IMR-90 (cell line): ENCODE data around the gene CLNS1A. TPM values are rescaled to one million over a fixed set of nuclear protein-coding genes. Genes with fewer than 3 reads are reported as not detected.
A peak's percentile ranks its signal among the peaks of the same experiment; 100 is the strongest.

ENCODE experiments used
- ATAC-seq: fragments of 200-7000 bp; cut with Tn5 transposase; 2 replicates; pipeline ENCODE4 v1.9.1; 2020; ENCODE audit warnings: low read depth, mild to moderate bottlenecking, moderate library complexity
- BruUV-seq: library from RNA; stranded (reverse); fragments of 400-500 nt; replicated peaks from 2 replicates; lab custom pipeline; 2021; lab: Mats Ljungman, UMichigan
- CTCF ChIA-PET: fragments of 300-600 bp; formaldehyde crosslinking; extraction: SDS; loops from one replicate; lab custom pipeline; 2021; ENCODE audit warnings: antibody characterized with exemption; lab: Yijun Ruan, JAX
- POLR2A ChIA-PET: fragments of 300-600 bp; sonication (Branson Sonifier 250); formaldehyde crosslinking; loops from one replicate; lab custom pipeline; 2022; ENCODE audit warnings: antibody characterized with exemption; ENCODE audit not compliant: unreplicated experiment; lab: Charles Lee
- DNase-seq: peaks from one replicate; pipeline ENCODE4 v3.0.0; 2013
- H2AFZ ChIP-seq: replicated peaks from 2 replicates; pipeline ENCODE3; 2013; ENCODE audit warnings: low read length, mild to moderate bottlenecking; ENCODE audit not compliant: poor library complexity
- H2AK5ac ChIP-seq: 2 replicates; pipeline ENCODE4 v1.6.1; 2013; ENCODE audit warnings: low read depth, low read length, inconsistent platforms
- H2AK9ac ChIP-seq: replicated peaks from 2 replicates; pipeline ENCODE3; 2013; ENCODE audit warnings: mild to moderate bottlenecking, low read depth, low read length, moderate library complexity; ENCODE audit not compliant: poor library complexity
- H2BK120ac ChIP-seq: 2 replicates; pipeline ENCODE4 v1.6.1; 2013; ENCODE audit warnings: low read depth, low read length, inconsistent platforms
- H2BK15ac ChIP-seq: 3 replicates; pipeline ENCODE4 v1.6.1; 2013; ENCODE audit warnings: low read depth, low read length, inconsistent platforms
- H2BK20ac ChIP-seq: 2 replicates; pipeline ENCODE4 v1.6.1; 2013; ENCODE audit warnings: low read depth, mild to moderate bottlenecking, inconsistent platforms, low read length, moderate library complexity
- H2BK5ac ChIP-seq: 2 replicates; pipeline ENCODE4 v1.6.1; 2013; ENCODE audit warnings: mild to moderate bottlenecking, low read depth, low read length, inconsistent platforms; ENCODE audit not compliant: poor library complexity, severe bottlenecking
- H3K14ac ChIP-seq: replicated peaks from 2 replicates; pipeline ENCODE4 v1.6.1; 2013; ENCODE audit warnings: low read depth, low read length, inconsistent platforms
- H3K18ac ChIP-seq: 2 replicates; pipeline ENCODE4 v1.6.1; 2013; ENCODE audit warnings: low read depth, low read length, control low read depth
- H3K23ac ChIP-seq: 2 replicates; pipeline ENCODE4 v1.6.1; 2013; ENCODE audit warnings: low read depth, low read length, inconsistent platforms
- H3K27ac ChIP-seq: 2 replicates; pipeline ENCODE4 v1.5.1; 2013; ENCODE audit warnings: mild to moderate bottlenecking, control low read depth, low read length; ENCODE audit not compliant: insufficient read depth
- H3K27me3 ChIP-seq: 2 replicates; pipeline ENCODE4 v1.6.1; 2013; ENCODE audit warnings: low read length; ENCODE audit not compliant: control insufficient read depth, insufficient read depth
- H3K36me3 ChIP-seq: 2 replicates; pipeline ENCODE4 v1.6.1; 2013; ENCODE audit warnings: low read length, mixed read lengths; ENCODE audit not compliant: control insufficient read depth, insufficient read depth
- H3K4ac ChIP-seq: 2 replicates; pipeline ENCODE4 v1.6.1; 2013; ENCODE audit warnings: low read depth, low read length, inconsistent platforms
- H3K4me1 ChIP-seq: 2 replicates; pipeline ENCODE4 v1.6.1; 2013; ENCODE audit warnings: low read length, mixed read lengths; ENCODE audit not compliant: control insufficient read depth, insufficient read depth
- H3K4me2 ChIP-seq: 2 replicates; pipeline ENCODE4 v1.6.1; 2013; ENCODE audit warnings: low read depth, mild to moderate bottlenecking, control low read depth, low read length, moderate library complexity
- H3K4me3 ChIP-seq: 2 replicates; pipeline ENCODE4 v1.5.1; 2013; ENCODE audit warnings: low read depth, mild to moderate bottlenecking, control low read depth, low read length, moderate library complexity; ENCODE audit not compliant: insufficient read depth
- H3K56ac ChIP-seq: 2 replicates; pipeline ENCODE4 v1.6.1; 2013; ENCODE audit warnings: low read length, inconsistent platforms; ENCODE audit not compliant: insufficient read depth; ENCODE audit errors: extremely low read depth
- H3K79me1 ChIP-seq, 2 experiments: 2 replicates each; pipeline ENCODE4 v1.6.1; 2013; ENCODE audit warnings: low read length in 2 of 2, inconsistent platforms in 1 of 2, low read depth in 1 of 2
- H3K9ac ChIP-seq: 2 replicates; pipeline ENCODE4 v1.6.1; 2013; ENCODE audit warnings: low read depth, low read length, control low read depth
- H3K9me1 ChIP-seq: 2 replicates; pipeline ENCODE4 v1.6.1; 2013; ENCODE audit warnings: low read length, inconsistent platforms; ENCODE audit not compliant: insufficient read depth
- H3K9me3 ChIP-seq: 2 replicates; pipeline ENCODE4 v1.6.1; 2013; ENCODE audit warnings: low read length; ENCODE audit not compliant: control insufficient read depth, insufficient read depth
- H4K20me1 ChIP-seq: 2 replicates; pipeline ENCODE4 v1.6.1; 2013; ENCODE audit warnings: low read length, inconsistent platforms; ENCODE audit not compliant: insufficient read depth
- H4K5ac ChIP-seq: 2 replicates; pipeline ENCODE4 v1.6.1; 2013; ENCODE audit warnings: mild to moderate bottlenecking, low read depth, low read length, control low read depth
- H4K8ac ChIP-seq, 2 experiments: 2 replicates each; pipeline ENCODE4 v1.6.1; 2013; ENCODE audit warnings: low read depth in 2 of 2, low read length in 2 of 2, control low read depth in 1 of 2, inconsistent platforms in 1 of 2
- H4K91ac ChIP-seq: 2 replicates; pipeline ENCODE4 v1.6.1; 2013; ENCODE audit warnings: low read depth, low read length, inconsistent platforms; ENCODE audit not compliant: insufficient read depth
- BHLHE40 ChIP-seq: fragments of 150-350 bp; IDR thresholded peaks from 2 replicates; pipeline ENCODE4 v1.6.1; 2016; ENCODE audit warnings: mild to moderate bottlenecking, low read depth, low read length
- RAD21 ChIP-seq: IDR thresholded peaks from 2 replicates; pipeline ENCODE4 v1.6.1; 2012; ENCODE audit warnings: low read length, improper control_type of control experiment
- SMC3 ChIP-seq: fragments of 150-350 bp; IDR thresholded peaks from 2 replicates; pipeline ENCODE4 v1.6.1; 2016; ENCODE audit warnings: low read depth, mild to moderate bottlenecking, antibody characterized with exemption, low read length, moderate library complexity
- WGBS, 2 experiments: methylation state at CpG; one replicate each; pipeline versions ENCODE4 v1.1.5 to v1.1.7; 2013; ENCODE audit warnings: missing lambda C conversion rate in 2 of 2; ENCODE audit not compliant: insufficient read length in 1 of 2; ENCODE audit errors: extremely low coverage in 2 of 2; 5-methylcytosine and 5-hydroxymethylcytosine counted together
- dilution Hi-C: fragments of 300-500 bp; cut with HindIII; formaldehyde crosslinking; loops from one replicate; pipeline ENCODE4 v1.14.3; 2018; ENCODE audit warnings: low sequenced_read_pairs; ENCODE audit not compliant: unreplicated experiment
- in situ Hi-C: fragments of 300-500 bp; cut with MboI; formaldehyde crosslinking; loops from 3 replicates; pipeline ENCODE4 v1.14.3; 2019; ENCODE audit warnings: low sequenced_read_pairs, inconsistent platforms, mixed read lengths
- intact Hi-C: fragments of 100-400 bp; cut with micrococcal nuclease; formaldehyde crosslinking; loops from 2 replicates; pipeline ENCODE4 v1.10.0; 2022
- polyA plus RNA-seq, 3 experiments: library from polyadenylated mRNA; depleted of rRNA; stranded (reverse); fragments of >200 nt; gene quantifications; 2 replicates each; pipeline ENCODE4 v1.2.3, GENCODE V29; 2012; ENCODE audit warnings: low replicate concordance in 1 of 3
- total RNA-seq: library from RNA; depleted of rRNA; stranded (reverse); fragments of >200 nt; gene quantifications from 2 replicates; pipeline ENCODE4 v1.2.3, GENCODE V29; 2012
- TF ChIP-seq, protein P1 (sequence below): conservative IDR thresholded peaks from 2 replicates; pipeline ENCODE4 v1.5.1; 2012; ENCODE audit warnings: mild to moderate bottlenecking, low read depth, low read length, improper control_type of control experiment

CLNS1A gene
- total and polyA plus RNA-seq, 2 of the 4 experiments (the other 2 are of a cell fraction): 66.7 to 97.0 TPM

DNA sequence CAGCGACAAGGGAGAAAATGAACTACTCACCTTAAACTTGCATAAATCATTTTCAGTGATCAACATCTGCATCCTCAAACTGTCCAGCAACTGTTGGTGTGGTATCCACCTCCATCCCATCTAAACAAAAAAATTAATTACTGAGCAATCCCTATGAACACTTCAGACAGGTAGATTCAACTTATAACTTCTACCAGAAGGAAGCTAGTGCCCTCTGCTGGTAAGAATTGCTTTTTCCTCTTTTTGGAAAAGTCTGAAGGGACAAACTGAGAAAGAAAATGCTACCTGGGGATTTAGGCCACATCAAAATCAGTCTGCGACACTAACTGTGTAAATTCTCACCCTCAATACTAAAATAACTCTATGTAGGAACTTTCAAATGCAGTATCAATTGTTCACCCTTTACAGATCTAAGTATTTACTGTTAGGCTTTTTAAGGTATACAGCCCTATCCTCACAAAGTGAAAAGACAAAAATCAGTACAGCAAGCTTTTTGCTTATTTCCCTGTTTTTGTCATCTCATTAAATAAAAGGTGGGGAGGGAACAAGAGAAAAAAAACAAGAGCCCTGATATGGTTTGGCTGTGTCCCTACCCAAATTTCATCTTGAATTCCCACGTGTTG, 17.9 kb downstream of the CLNS1A start:
- Histone ChIP-seq H2AK9ac (no peak overlapping the region), H3K79me1 (peaks cover 5 to 10% of the 10 kb centered on the region in 2 experiments; a peak in 2 of 4 replicates), H4K8ac (no peak overlapping the region), H2BK120ac (no peak overlapping the region), H3K4me1 (peaks cover 5% of the 10 kb centered on the region), H2AK5ac (no peak overlapping the region), H2BK20ac (no peak overlapping the region), H4K91ac (no peak overlapping the region), H3K4me2 (no peak overlapping the region), H3K56ac (no peak overlapping the region), H3K9ac (no peak overlapping the region), H3K4ac (no peak overlapping the region), H4K5ac (no peak overlapping the region), H3K27me3 (no peaks in the 10 kb centered on the region), H2BK5ac (no peak overlapping the region), H2BK15ac (no peak overlapping the region), H3K14ac (no peak overlapping the region), H4K20me1 (no peaks in the 10 kb centered on the region), H3K9me3 (no peaks in the 10 kb centered on the region), H3K4me3 (no peak overlapping the region), H3K27ac (no peak overlapping the region), H3K18ac (no peak overlapping the region), H3K9me1 (peaks cover 3% of the 10 kb centered on the region; the same call in 1 of the 2 replicates), H3K36me3 (peaks cover 21% of the 10 kb centered on the region), H3K23ac (no peak overlapping the region), H2AFZ (no peak overlapping the region)
- BruUV-seq: no TSS peak
- in situ Hi-C loops (no loop called here), intact Hi-C loops (loop anchor here (1.0 to 10.0 kb wide), 4 partner anchors 57 to 575 kb away; no protein-coding TSS in a partner anchor), dilution Hi-C loops (no loop called here)
- DNase-seq (peak; percentile 54), ATAC-seq (no peak; the same call in 1 of the 2 replicates)
- no CpG with 5 or more reads among the region's 3 CpGs for WGBS, 2 experiments
- ChIA-PET POLR2A (no interaction called here), CTCF (interaction anchor here (1.0 to 1.5 kb wide), 6 partner anchors 11 to 171 kb away, joined by 3 to 5 read pairs (median 3); no protein-coding TSS in a partner anchor)
- TF ChIP-seq, protein P1, sequence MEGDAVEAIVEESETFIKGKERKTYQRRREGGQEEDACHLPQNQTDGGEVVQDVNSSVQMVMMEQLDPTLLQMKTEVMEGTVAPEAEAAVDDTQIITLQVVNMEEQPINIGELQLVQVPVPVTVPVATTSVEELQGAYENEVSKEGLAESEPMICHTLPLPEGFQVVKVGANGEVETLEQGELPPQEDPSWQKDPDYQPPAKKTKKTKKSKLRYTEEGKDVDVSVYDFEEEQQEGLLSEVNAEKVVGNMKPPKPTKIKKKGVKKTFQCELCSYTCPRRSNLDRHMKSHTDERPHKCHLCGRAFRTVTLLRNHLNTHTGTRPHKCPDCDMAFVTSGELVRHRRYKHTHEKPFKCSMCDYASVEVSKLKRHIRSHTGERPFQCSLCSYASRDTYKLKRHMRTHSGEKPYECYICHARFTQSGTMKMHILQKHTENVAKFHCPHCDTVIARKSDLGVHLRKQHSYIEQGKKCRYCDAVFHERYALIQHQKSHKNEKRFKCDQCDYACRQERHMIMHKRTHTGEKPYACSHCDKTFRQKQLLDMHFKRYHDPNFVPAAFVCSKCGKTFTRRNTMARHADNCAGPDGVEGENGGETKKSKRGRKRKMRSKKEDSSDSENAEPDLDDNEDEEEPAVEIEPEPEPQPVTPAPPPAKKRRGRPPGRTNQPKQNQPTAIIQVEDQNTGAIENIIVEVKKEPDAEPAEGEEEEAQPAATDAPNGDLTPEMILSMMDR: peak; percentile 75
- TF ChIP-seq BHLHE40 (no peak), RAD21 (peak; percentile 75), SMC3 (peak; percentile 69)
